GM18870 (cell line): ENCODE results near the gene CHMP1A.
"Not testable (repeated sequence)": the region's sequence is repeated elsewhere in the genome, so short reads cannot be mapped to it uniquely, and the experiment has no call there.

ENCODE experiments used
- ATAC-seq: cut with Tn5 transposase; IDR thresholded peaks from one replicate; pipeline ENCODE4 v1.9.1; 2021; ENCODE audit warnings: moderate library complexity; ENCODE audit not compliant: unreplicated experiment

The CHMP1A gene

GRCh38 chr16:89693289-89693731 is 35.8 kb upstream of the CHMP1A start:
- ATAC-seq, result no peak

- ATAC-seq, result no peak
Observed at GRCh38 chr16:89691986-89692569, 34.6 kb upstream of the CHMP1A start.

GRCh38 chr16:89691231-89691985 is 33.9 kb upstream of the CHMP1A start:
- ATAC-seq, result no peak

GRCh38 chr16:89690392-89690901 is 32.9 kb upstream of the CHMP1A start:
- ATAC-seq, result no peak

GRCh38 chr16:89689621-89690020 is 32.1 kb upstream of the CHMP1A start:
- ATAC-seq, result not testable (repeated sequence)

GRCh38 chr16:89689142-89689541 is 31.6 kb upstream of the CHMP1A start:
- no peak for ATAC-seq

GRCh38 chr16:89688395-89688794 is 30.9 kb upstream of the CHMP1A start:
- no peak for ATAC-seq

GRCh38 chr16:89687092-89687940 is 29.8 kb upstream of the CHMP1A start:
- ATAC-seq, result peak; percentile 45

- ATAC-seq, result peak; percentile 72
Observed at GRCh38 chr16:89686520-89687091, 29.1 kb upstream of the CHMP1A start, which contains the start of gene CDK10. CDK10 (plus strand) TSS chr16:89686689; CDS start chr16:89686711, 22 bp downstream.

- no peak for ATAC-seq
Observed at GRCh38 chr16:89685916-89686315, 28.4 kb upstream of the CHMP1A start.

GRCh38 chr16:89678258-89678657 is 20.8 kb upstream of the CHMP1A start:
- no peak for ATAC-seq

GRCh38 chr16:89672177-89672941 is 14.9 kb upstream of the CHMP1A start:
- ATAC-seq, result no peak

- ATAC-seq, result not testable (repeated sequence)
Observed at GRCh38 chr16:89671565-89671964, 14.1 kb upstream of the CHMP1A start.

- ATAC-seq, result no peak
Observed at GRCh38 chr16:89670496-89671431, 13.3 kb upstream of the CHMP1A start.

- ATAC-seq, result no peak
Observed at GRCh38 chr16:89669755-89670154, 12.2 kb upstream of the CHMP1A start.

- ATAC-seq, result no peak
Observed at GRCh38 chr16:89668790-89669158, 11.3 kb upstream of the CHMP1A start.

- no peak for ATAC-seq
Observed at GRCh38 chr16:89667633-89668032, 10.1 kb upstream of the CHMP1A start.

GRCh38 chr16:89667000-89667399 is 9.5 kb upstream of the CHMP1A start:
- ATAC-seq, result not testable (repeated sequence)

GRCh38 chr16:89664238-89664637 is 6.7 kb upstream of the CHMP1A start:
- not testable (repeated sequence) for ATAC-seq
